Placental pericyte (primary cell): Measurements from ENCODE around the gene TMUB1. TPM values are rescaled to one million over a fixed set of nuclear protein-coding genes. Genes with fewer than 3 reads are reported as not detected.

Source experiments
- total RNA-seq: library from RNA; depleted of rRNA; stranded (reverse); fragments of >200 nt; gene quantifications from 2 replicates; pipeline ENCODE4 v1.2.3, GENCODE V29; 2012

The TMUB1 gene
- total RNA-seq, result 29.1 and 33.1 TPM in 2 replicates

DNA sequence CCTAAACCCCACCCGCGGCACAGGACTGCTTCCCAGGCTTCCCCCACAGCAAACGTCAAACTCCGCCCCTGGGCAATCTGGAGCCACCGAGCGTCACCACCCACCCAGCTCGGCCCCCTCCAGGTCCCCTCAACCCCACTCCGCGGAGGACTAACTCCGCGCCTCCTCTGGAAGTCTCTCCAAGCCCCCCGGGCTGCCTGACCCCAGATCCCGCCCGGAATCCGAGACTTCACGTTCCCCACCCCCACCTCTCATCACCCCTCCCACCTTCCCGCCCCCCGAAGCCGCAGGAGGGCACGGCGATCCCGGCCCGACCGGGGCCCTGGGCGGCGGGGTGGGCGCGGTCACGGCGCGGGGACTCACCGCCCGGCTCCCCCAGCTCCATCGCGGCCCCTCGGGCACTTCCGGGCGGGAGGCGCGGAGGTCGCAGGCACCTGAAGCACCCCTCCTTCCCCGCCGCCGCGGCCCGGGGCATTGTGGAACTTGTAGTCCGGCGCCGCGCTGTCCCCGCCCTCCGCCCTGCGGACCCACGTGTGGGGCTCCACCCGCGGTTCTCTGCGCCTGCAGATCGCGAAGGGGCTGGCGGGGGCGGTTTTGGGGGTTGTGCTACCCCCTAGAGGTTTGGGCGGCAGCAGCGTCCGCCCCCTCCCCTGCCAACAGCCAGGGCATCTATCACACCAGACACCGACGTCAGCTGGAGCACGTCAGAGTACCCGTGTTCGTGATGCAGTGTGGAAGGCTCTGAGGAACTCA lies at the start of gene TMUB1:
TMUB1 (minus strand) TSS at position 423 of the 753 bp plus-strand sequence. CDS start 930 bp downstream, outside the sequence.

GRCh38 chr7:151085691-151086620 lies 2.7 kb upstream of the TMUB1 start, which contains the start of gene AGAP3:
Gene AGAP3, plus strand, starts transcription at chr7:151086475. Its CDS starts 267 bp downstream, at chr7:151086742.

GRCh38 chr7:151080522-151081169 lies 2.6 kb downstream of the TMUB1 start, which contains the start of gene FASTK:
Gene FASTK, minus strand, starts transcription at chr7:151080809. Its CDS starts 43 bp downstream, at chr7:151080766.

GRCh38 chr7:151059367-151060112 lies 23.8 kb downstream of the TMUB1 start, which contains the start of gene SLC4A2:
Gene SLC4A2, plus strand, starts transcription at chr7:151059589. Its CDS starts 2,399 bp downstream, at chr7:151061988.

GRCh38 chr7:151057506-151057988 lies 25.7 kb downstream of the TMUB1 start, which contains the start of gene CDK5:
Gene CDK5, minus strand, starts transcription at chr7:151057897. Its CDS starts 49 bp downstream, at chr7:151057848.

DNA sequence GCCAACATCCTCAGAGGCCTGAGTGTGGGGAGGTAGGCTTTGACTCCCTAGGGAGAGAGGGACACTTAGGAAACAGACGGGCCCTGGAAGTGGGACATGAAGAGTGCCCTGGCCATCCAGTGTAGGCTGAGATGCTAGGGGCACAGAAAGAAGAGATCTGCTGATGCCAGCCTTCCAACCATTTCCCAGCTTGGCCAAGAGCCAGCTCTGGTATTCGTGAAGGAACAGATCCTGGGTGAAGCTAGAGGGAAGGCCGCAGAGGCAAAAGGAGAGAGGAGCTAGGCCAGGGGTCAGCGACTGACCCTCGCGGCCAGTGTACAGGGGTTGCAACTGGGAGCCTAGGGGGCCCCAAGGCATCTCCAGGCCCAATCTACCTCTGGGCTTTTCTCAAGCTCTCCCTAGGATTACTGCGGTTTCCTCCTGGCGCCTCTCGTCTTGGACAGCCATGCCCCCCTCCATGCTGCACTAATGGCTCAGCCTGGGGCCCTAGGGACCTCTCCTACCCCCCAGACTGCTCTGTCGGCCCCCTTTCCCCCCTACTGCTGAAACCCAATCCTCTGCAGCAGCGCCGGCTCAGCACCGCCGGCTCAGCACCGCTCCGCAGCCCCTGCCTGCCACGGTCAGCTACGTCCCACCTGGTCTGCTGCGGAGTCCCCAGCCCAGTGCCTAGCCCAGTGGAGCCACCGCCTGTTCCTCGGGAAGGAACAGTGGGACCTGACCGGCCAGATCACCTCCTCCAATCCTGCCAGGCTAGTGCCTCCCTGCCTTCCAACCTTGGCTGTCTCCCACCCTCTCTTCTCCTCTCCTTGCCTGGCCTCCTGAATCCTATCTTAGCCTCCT lies 35.1 kb downstream of the TMUB1 start, which contains the start of gene ASIC3:
ASIC3 (plus strand) TSS at position 556 of the 840 bp plus-strand sequence. CDS start 355 bp downstream, outside the sequence.

Other genes with a start within 250 kb of the TMUB1 start
- not detected in 2 replicates for gene AOC1, start 231.0 kb downstream of the TMUB1 start, total RNA-seq
- gene KCNH2, start 105.2 kb downstream of the TMUB1 start, total RNA-seq, result 0.22 TPM in 1 of 2 replicates, not detected in the other
- gene NOS3, start 92.5 kb downstream of the TMUB1 start, total RNA-seq, result 4.6 and 4.7 TPM in 2 replicates
- gene ATG9B, start 59.0 kb downstream of the TMUB1 start, total RNA-seq, result not detected in 2 replicates
- gene ABCB8, start 55.0 kb downstream of the TMUB1 start, total RNA-seq, result 39.4 and 51.7 TPM in 2 replicates
- 0.44 TPM in 1 of 2 replicates, not detected in the other for gene ASIC3, start 35.0 kb downstream of the TMUB1 start, total RNA-seq
- gene CDK5, start 25.6 kb downstream of the TMUB1 start, total RNA-seq, result 18.2 and 29.6 TPM in 2 replicates
- 155 and 223 TPM in 2 replicates for gene SLC4A2, start 23.9 kb downstream of the TMUB1 start, total RNA-seq
- gene FASTK, start 2.7 kb downstream of the TMUB1 start, total RNA-seq, result 76.6 and 103 TPM in 2 replicates
- 79.2 and 89.7 TPM in 2 replicates for gene AGAP3, start 3.0 kb upstream of the TMUB1 start, total RNA-seq
- not detected in 2 replicates for gene GBX1, start 84.2 kb upstream of the TMUB1 start, total RNA-seq
- not detected in 2 replicates for gene ASB10, start 103.8 kb upstream of the TMUB1 start, total RNA-seq
- gene H2BK1, start 127.0 kb upstream of the TMUB1 start, total RNA-seq, result not detected in 2 replicates
- gene ABCF2, start 143.7 kb upstream of the TMUB1 start, total RNA-seq, result 71.6 and 94.5 TPM in 2 replicates
- gene CHPF2, start 149.0 kb upstream of the TMUB1 start, total RNA-seq, result 92.8 and 125 TPM in 2 replicates
- gene SMARCD3, start 165.2 kb upstream of the TMUB1 start, total RNA-seq, result 24.5 and 30.2 TPM in 2 replicates